Measurements from ENCODE around the gene WNK1.

GRCh38 chr12:740921-741320, 11.5 kb upstream of the WNK1 start:
- no peak for TF ChIP-seq POLR2A (IDR thresholded peaks at IDR 0.05)
- no peak for TF ChIP-seq CTCF (IDR thresholded peaks at IDR 0.05)

All from breast epithelium (tissue), 3 donors.